Lower leg skin (tissue), 3 donors: Measurements from ENCODE around the gene P2RX6.

ENCODE experiments used
- CTCF ChIP-seq, 3 donors: fragments of 450-650 bp; IDR thresholded peaks; one replicate each; pipeline ENCODE4 v1.5.1; 2016; ENCODE audit warnings: antibody characterized with exemption in 3 of 3, mild to moderate bottlenecking in 3 of 3, moderate library complexity in 2 of 3
- POLR2A ChIP-seq, 2 donors: fragments of 450-650 bp; IDR thresholded peaks; one replicate each; pipeline ENCODE4 v1.6.1; 2016 to 2017; ENCODE audit warnings: antibody characterized with exemption in 2 of 2, mild to moderate bottlenecking in 1 of 2, moderate library complexity in 1 of 2

DNA sequence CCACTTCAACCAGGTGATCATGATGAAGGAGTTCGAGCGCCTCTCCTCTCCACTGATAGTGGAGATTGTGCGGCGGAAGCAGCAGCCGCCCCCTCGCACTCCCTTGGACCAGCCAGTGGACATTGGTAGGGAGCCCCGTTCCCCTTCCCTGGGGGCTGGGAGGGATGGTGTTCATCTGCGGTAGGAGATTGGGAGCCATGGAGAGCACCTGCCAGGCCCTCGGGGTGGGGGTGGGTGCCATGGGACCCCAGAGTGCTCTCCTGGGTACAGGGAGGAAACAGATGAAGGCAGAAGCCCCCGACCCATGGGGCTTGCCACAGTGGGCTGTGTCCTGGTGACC, 20.1 kb upstream of the P2RX6 start:
- TF ChIP-seq CTCF (IDR thresholded peaks at IDR 0.05) (no peak), POLR2A (IDR thresholded peaks at IDR 0.05) (no peak)
